Stomach (tissue), 9 donors: ENCODE results near the gene WDR77. TPM values are rescaled to one million over a fixed set of nuclear protein-coding genes. Genes with fewer than 3 reads are reported as not detected.

Source experiments
- DNase-seq, 2 donors: peaks; one replicate each; pipeline versions ENCODE4 v3.0.0 to v3.0.0-alpha.2; 2013 to 2019
- H3K27ac ChIP-seq, 5 donors: fragments of 200-600 bp in 4 of 5; sonication (generic) in 4 of 5; one replicate each; pipeline ENCODE4 v1.5.1; 2013 to 2019; ENCODE audit warnings: mild to moderate bottlenecking in 1 of 5, moderate library complexity in 1 of 5
- H3K27me3 ChIP-seq, 3 donors: fragments of 200-600 bp; sonication (generic); one replicate each; pipeline ENCODE4 v1.5.1; 2017 to 2019; ENCODE audit warnings: mixed run types in 1 of 3
- H3K36me3 ChIP-seq, 4 donors: fragments of 200-600 bp; sonication (generic); 1 replicate in 3 of 4; 2 replicates in 1 of 4; pipeline ENCODE4 v1.5.1; 2016 to 2019
- H3K4me1 ChIP-seq, 4 donors: fragments of 200-600 bp; sonication (generic); one replicate each; pipeline ENCODE4 v1.5.1; 2016 to 2019
- H3K4me3 ChIP-seq, 4 donors: fragments of 200-600 bp; sonication (generic) in 3 of 4; one replicate each; pipeline ENCODE4 v1.5.1; 2016 to 2019; ENCODE audit warnings: mild to moderate bottlenecking in 1 of 4
- H3K9me3 ChIP-seq, 4 donors: fragments of 200-600 bp; sonication (generic); one replicate each; pipeline ENCODE4 v1.5.1; 2016 to 2019
- CTCF ChIP-seq, 7 experiments: fragments of 450-650 bp in 4 of 7; fragments of 200-600 bp in 3 of 7; sonication (generic) in 3 of 7; IDR thresholded peaks; one replicate each; pipeline ENCODE4 v1.5.1; 2016 to 2019; ENCODE audit warnings: antibody characterized with exemption in 7 of 7, control low read depth in 2 of 7, mild to moderate bottlenecking in 1 of 7
- EP300 ChIP-seq: sonication (generic); formaldehyde crosslinking; IDR thresholded peaks from one replicate; pipeline ENCODE4 v1.6.1; 2017; ENCODE audit warnings: antibody characterized with exemption
- POLR2A ChIP-seq, 4 donors: fragments of 450-650 bp; IDR thresholded peaks; one replicate each; pipeline ENCODE4 v1.6.1; 2016; ENCODE audit warnings: antibody characterized with exemption in 4 of 4, control low read depth in 2 of 4, mild to moderate bottlenecking in 1 of 4, moderate library complexity in 1 of 4
- POLR2AphosphoS5 ChIP-seq, 3 donors: sonication (generic); formaldehyde crosslinking; IDR thresholded peaks; one replicate each; pipeline ENCODE4 v1.6.1; 2016; ENCODE audit warnings: antibody characterized with exemption in 3 of 3
- WGBS, 5 donors: extraction: QIAGEN DNeasy Blood & Tissue Kit in 3 of 5; methylation state at CpG; one replicate each; pipeline versions ENCODE4 v1.1.5 to v1.1.7; 2013 to 2018; 5-methylcytosine and 5-hydroxymethylcytosine counted together
- intact Hi-C: fragments of 100-400 bp; cut with DNase I; formaldehyde crosslinking; loops from one replicate; pipeline ENCODE4 v1.15.1; 2023; ENCODE audit warnings: low total_unique reads
- polyA plus RNA-seq, 3 donors: library from polyadenylated mRNA; stranded (reverse); fragments of 200-250 nt; gene quantifications; one replicate each; pipeline ENCODE4 v1.2.3, GENCODE V29; 2013
- total RNA-seq, 5 donors: library from RNA; depleted of rRNA; stranded (reverse); fragments of >200 nt; gene quantifications; one replicate each; pipeline versions ENCODE4 v1.1.0 to v1.2.3, GENCODE V29; 2014 to 2016
- donor health status: healthy with polysubstance abuse.
- donor health status: Bipolar disorder and iron deficiency.
- donor health status: healthy.

WDR77 gene
- total and polyA plus RNA-seq, 8 donors, result 5.8 to 31.2 (median 21.6) TPM

- intact Hi-C loops, result no loop called here
- Histone ChIP-seq H3K9me3 (no peaks in the 10 kb centered on the region), H3K36me3 (no peaks in the 10 kb centered on the region), H3K27ac (peak overlapping the region in 4 of 5 donors; percentile 39 to 67 (median 56)), H3K4me3 (no peak overlapping the region), H3K4me1 (no peaks in the 10 kb centered on the region), H3K27me3 (no peaks in the 10 kb centered on the region)
- 83 to 94% (median 89%) methylated on average over 4 of the region's 4 CpGs for WGBS, 5 donors
- TF ChIP-seq POLR2A (IDR thresholded peaks at IDR 0.05), result no peak
- TF ChIP-seq CTCF (IDR thresholded peaks at IDR 0.05), result no peak
- TF ChIP-seq EP300, result no peak
- TF ChIP-seq POLR2AphosphoS5 (IDR thresholded peaks at IDR 0.05), result no peak
- no peak for DNase-seq
Measured at GRCh38 chr1:111490220-111490619, 41.2 kb upstream of the WDR77 start.

- H3K4me1 ChIP-seq, result no peaks in the 10 kb centered on the region
- no peaks in the 10 kb centered on the region for H3K36me3 ChIP-seq
- H3K9me3 ChIP-seq, result no peaks in the 10 kb centered on the region
- H3K27ac ChIP-seq, result peak overlapping the region in 3 of 5 donors; percentile 45 to 67 (median 67)
- 72 to 88% (median 81%) methylated on average over 4 of the region's 4 CpGs for whole genome bisulfite sequencing, 5 donors
- TF ChIP-seq POLR2A (IDR thresholded peaks at IDR 0.05) (no peak), EP300 (peak; percentile 25), POLR2AphosphoS5 (IDR thresholded peaks at IDR 0.05) (peak in 2 of 3 donors; percentile 46 to 48), CTCF (IDR thresholded peaks at IDR 0.05) (no peak)
- intact Hi-C loops, result loop anchor here (10.0 kb wide), 1 partner anchor 255 kb away; no protein-coding TSS in a partner anchor
- no peaks in the 10 kb centered on the region for H3K27me3 ChIP-seq
- H3K4me3 ChIP-seq, result no peak overlapping the region
- no peak for DNase-seq
Measured at GRCh38 chr1:111489604-111490003, 40.5 kb upstream of the WDR77 start.

- intact Hi-C loops, result loop anchor here (10.0 kb wide), 1 partner anchor 256 kb away; no protein-coding TSS in a partner anchor
Measured at GRCh38 chr1:111488669-111489068, 39.6 kb upstream of the WDR77 start.

GRCh38 chr1:111487133-111487532 is 38.1 kb upstream of the WDR77 start:
- no peak overlapping the region for H3K27ac ChIP-seq
- H3K4me1 ChIP-seq, result peaks cover 0 to 9% (median under 1%) of the 10 kb centered on the region in 4 donors
- H3K9me3 ChIP-seq, result no peaks in the 10 kb centered on the region
- no peaks in the 10 kb centered on the region for H3K27me3 ChIP-seq
- intact Hi-C loops, result loop anchor here (10.0 kb wide), 1 partner anchor 258 kb away; no protein-coding TSS in a partner anchor
- DNase-seq, result no peak
- TF ChIP-seq POLR2A (IDR thresholded peaks at IDR 0.05) (no peak), POLR2AphosphoS5 (IDR thresholded peaks at IDR 0.05) (no peak), EP300 (no peak), CTCF (IDR thresholded peaks at IDR 0.05) (no peak)
- H3K36me3 ChIP-seq, result no peaks in the 10 kb centered on the region
- H3K4me3 ChIP-seq, result no peak overlapping the region
- WGBS, 5 donors, result 77 to 88% (median 82%) methylated on average over 6 of the region's 6 CpGs

More at GRCh38 chr1:111488669-111489068, 39.6 kb upstream of the WDR77 start:
- Histone ChIP-seq H3K9me3 (no peaks in the 10 kb centered on the region), H3K36me3 (no peaks in the 10 kb centered on the region), H3K27ac (peak overlapping the region in 3 of 5 donors; percentile 45 to 67 (median 60)), H3K4me1 (no peaks in the 10 kb centered on the region), H3K4me3 (no peak overlapping the region), H3K27me3 (no peaks in the 10 kb centered on the region)
- 90 to 92% (median 91%) methylated on average over 8 to 9 of the region's 9 CpGs for WGBS, 5 donors
- TF ChIP-seq CTCF (IDR thresholded peaks at IDR 0.05), result no peak
- no peak for TF ChIP-seq EP300
- TF ChIP-seq POLR2AphosphoS5 (IDR thresholded peaks at IDR 0.05), result no peak
- no peak for TF ChIP-seq POLR2A (IDR thresholded peaks at IDR 0.05)
- no peak for DNase-seq
